Heart left ventricle (tissue), 16 donors: Measurements from ENCODE around the gene FOXJ1. TPM values are rescaled to one million over a fixed set of nuclear protein-coding genes. Genes with fewer than 3 reads are reported as not detected.

Experiments used
- ATAC-seq, 4 donors: fragments of 200-7000 bp; cut with Tn5 transposase; one replicate each; pipeline ENCODE4 v1.9.1; 2020 to 2022; ENCODE audit warnings: moderate library complexity in 4 of 4, mild to moderate bottlenecking in 3 of 4, moderate number of reproducible peaks in 1 of 4
- DNase-seq, 5 donors: peaks; one replicate each; pipeline ENCODE4 v3.0.0-alpha.2; 2020
- H3K27ac ChIP-seq, 12 donors: fragments of 200-600 bp; sonication (generic) in 4 of 12; one replicate each; pipeline versions ENCODE4 v1.5.0 to v1.8.0; 2016 to 2022; ENCODE audit warnings: mild to moderate bottlenecking in 2 of 12
- H3K27me3 ChIP-seq, 9 donors: fragments of 200-600 bp; sonication (generic) in 2 of 9; one replicate each; pipeline versions ENCODE4 v1.5.1 to v1.8.0; 2016 to 2022; ENCODE audit warnings: mild to moderate bottlenecking in 3 of 9
- H3K36me3 ChIP-seq, 9 donors: fragments of 200-600 bp; sonication (generic) in 2 of 9; one replicate each; pipeline versions ENCODE4 v1.5.0 to v1.8.0; 2018 to 2022; ENCODE audit warnings: mild to moderate bottlenecking in 2 of 9
- H3K4me1 ChIP-seq, 12 donors: fragments of 200-600 bp; sonication (generic) in 4 of 12; one replicate each; pipeline versions ENCODE4 v1.5.0 to v1.8.0; 2016 to 2022; ENCODE audit warnings: mild to moderate bottlenecking in 3 of 12
- H3K4me3 ChIP-seq, 12 donors: fragments of 200-600 bp; sonication (generic) in 4 of 12; one replicate each; pipeline versions ENCODE4 v1.5.0 to v1.8.0; 2017 to 2022; ENCODE audit warnings: mild to moderate bottlenecking in 9 of 12, moderate library complexity in 4 of 12
- H3K9me3 ChIP-seq, 12 donors: fragments of 200-600 bp; sonication (generic) in 4 of 12; one replicate each; pipeline versions ENCODE4 v1.5.0 to v1.8.0; 2016 to 2022; ENCODE audit warnings: mild to moderate bottlenecking in 1 of 12
- POLR2A ChIP-seq, 2 donors: fragments of 450-650 bp; IDR thresholded peaks; one replicate each; pipeline ENCODE4 v1.6.1; 2017; ENCODE audit warnings: antibody characterized with exemption in 2 of 2, mild to moderate bottlenecking in 2 of 2, moderate library complexity in 2 of 2
- WGBS, 4 donors: extraction: QIAGEN DNeasy Blood & Tissue Kit in 2 of 4; methylation state at CpG; one replicate each; pipeline versions ENCODE4 v1.1.5 to v1.1.7; 2013 to 2018; 5-methylcytosine and 5-hydroxymethylcytosine counted together
- intact Hi-C, 10 donors: fragments of 100-400 bp; cut with DNase I; formaldehyde crosslinking; loops; one replicate each; pipeline versions ENCODE4 v1.11.1 to v1.14.2; 2022
- polyA plus RNA-seq, 2 donors: library from polyadenylated mRNA; stranded (reverse); fragments of 200-250 nt; gene quantifications; one replicate each; pipeline ENCODE4 v1.2.3, GENCODE V29; 2013
- total RNA-seq, 9 donors: library from RNA; depleted of rRNA in 2 of 9; stranded (reverse); fragments of >200 nt in 2 of 9; fragmentation: NEBNext Ultra II Directional in 3 of 9; extraction: Animal tissue kit (Norgen Biotek cat#: 25700) in 3 of 9; gene quantifications; one replicate each; pipeline versions ENCODE4 v1.1.0 to v1.2.4, GENCODE V29; 2016 to 2023
- TF ChIP-seq, protein P1 (sequence below), 12 donors: fragments of 200-600 bp; sonication (generic) in 4 of 12; IDR thresholded peaks; one replicate each; pipeline versions ENCODE4 v1.5.0 to v1.8.0; 2018 to 2022; ENCODE audit warnings: antibody characterized with exemption in 12 of 12, mild to moderate bottlenecking in 5 of 12
- donor health status: ischemic (EF 13 %, LVEDD 7.1; RV severe dilation, severe dysfunction).
- donor health status: healthy with polysubstance abuse.
- donor health status: DM: no; HTN: yes; CAD: no.
- donor health status: DM: no; HTN: no; CAD: no.
- donor health status: ischemic (EF 25% LVEDD 6.9; RV normal size, moderate dysfunction).
- donor health status: ischemic (EF 25% LVEDD 5.7; RV mildly dilated, moderate dysfunction).
- donor health status: healthy.
- donor health status: DM: yes; HTN: yes; CAD: no.
- donor health status: ischemic (EF 35%, LVEDD 5.7; RV mildly dilated, moderate dysfunction).
- donor health status: nonischemic (EF 11% LVEDD 7.7; RV severe dilation, severe dysfunction).
- donor health status: DM: yes; HTN: yes; CAD: no.
- donor health status: PGD.
- donor health status: ischemic (EF 29% LVEDD 5.4; RV normal size, mild dysfunction).
- donor health status: nonischemic (EF 23%, LVEDD 6.1; RV moderate dilation, normal function).

FOXJ1 gene
- total and polyA plus RNA-seq, 11 donors: not detected

DNA sequence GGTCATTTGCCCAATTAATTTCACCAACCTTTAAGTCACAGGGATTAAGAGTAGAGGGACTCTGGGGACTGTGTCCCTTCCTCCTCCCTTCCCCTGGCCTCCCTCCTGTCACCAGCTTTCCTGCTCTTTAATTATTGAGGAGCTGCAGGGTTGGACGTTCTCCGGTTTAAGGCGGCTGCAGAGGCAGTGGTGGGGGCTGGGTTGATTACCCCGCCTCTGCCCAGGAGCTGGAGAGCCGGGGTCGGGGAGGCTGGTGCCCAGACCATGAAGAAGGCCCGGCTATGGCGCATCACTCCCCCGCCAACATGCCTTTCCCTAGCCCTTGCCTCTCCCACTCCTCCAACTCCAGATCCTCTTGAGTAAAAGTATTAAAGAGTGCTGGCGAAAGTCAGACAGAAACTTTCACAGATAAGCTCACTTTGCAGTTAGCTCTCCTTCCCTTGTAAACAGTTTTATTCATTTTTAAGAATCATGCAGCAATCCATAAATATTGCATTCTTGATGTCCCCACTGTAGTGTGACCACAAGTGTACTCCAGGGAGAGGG is 1.1 kb upstream of the FOXJ1 start:
- DNase-seq: peak in 1 of 5 donors; percentile 19
- ATAC-seq: no peak
- H3K27me3 ChIP-seq: peaks cover 30 to 39% (median 35%) of the 10 kb centered on the region in 9 donors
- 62 to 77% (median 63%) methylated on average over 10 of the region's 10 CpGs for WGBS, 4 donors
- H3K36me3 ChIP-seq: no peaks in the 10 kb centered on the region
- H3K27ac ChIP-seq: no peak overlapping the region
- TF ChIP-seq, protein P1, sequence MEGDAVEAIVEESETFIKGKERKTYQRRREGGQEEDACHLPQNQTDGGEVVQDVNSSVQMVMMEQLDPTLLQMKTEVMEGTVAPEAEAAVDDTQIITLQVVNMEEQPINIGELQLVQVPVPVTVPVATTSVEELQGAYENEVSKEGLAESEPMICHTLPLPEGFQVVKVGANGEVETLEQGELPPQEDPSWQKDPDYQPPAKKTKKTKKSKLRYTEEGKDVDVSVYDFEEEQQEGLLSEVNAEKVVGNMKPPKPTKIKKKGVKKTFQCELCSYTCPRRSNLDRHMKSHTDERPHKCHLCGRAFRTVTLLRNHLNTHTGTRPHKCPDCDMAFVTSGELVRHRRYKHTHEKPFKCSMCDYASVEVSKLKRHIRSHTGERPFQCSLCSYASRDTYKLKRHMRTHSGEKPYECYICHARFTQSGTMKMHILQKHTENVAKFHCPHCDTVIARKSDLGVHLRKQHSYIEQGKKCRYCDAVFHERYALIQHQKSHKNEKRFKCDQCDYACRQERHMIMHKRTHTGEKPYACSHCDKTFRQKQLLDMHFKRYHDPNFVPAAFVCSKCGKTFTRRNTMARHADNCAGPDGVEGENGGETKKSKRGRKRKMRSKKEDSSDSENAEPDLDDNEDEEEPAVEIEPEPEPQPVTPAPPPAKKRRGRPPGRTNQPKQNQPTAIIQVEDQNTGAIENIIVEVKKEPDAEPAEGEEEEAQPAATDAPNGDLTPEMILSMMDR (IDR thresholded peaks at IDR 0.05): no peak
- TF ChIP-seq POLR2A (IDR thresholded peaks at IDR 0.05): no peak
- no peaks in the 10 kb centered on the region for H3K9me3 ChIP-seq
- intact Hi-C loops: no loop called here
- H3K4me3 ChIP-seq: peak overlapping the region in 1 of 12 donors; percentile 52
- peaks cover 6 to 64% (median 39%) of the 10 kb centered on the region in 12 donors for H3K4me1 ChIP-seq

DNA sequence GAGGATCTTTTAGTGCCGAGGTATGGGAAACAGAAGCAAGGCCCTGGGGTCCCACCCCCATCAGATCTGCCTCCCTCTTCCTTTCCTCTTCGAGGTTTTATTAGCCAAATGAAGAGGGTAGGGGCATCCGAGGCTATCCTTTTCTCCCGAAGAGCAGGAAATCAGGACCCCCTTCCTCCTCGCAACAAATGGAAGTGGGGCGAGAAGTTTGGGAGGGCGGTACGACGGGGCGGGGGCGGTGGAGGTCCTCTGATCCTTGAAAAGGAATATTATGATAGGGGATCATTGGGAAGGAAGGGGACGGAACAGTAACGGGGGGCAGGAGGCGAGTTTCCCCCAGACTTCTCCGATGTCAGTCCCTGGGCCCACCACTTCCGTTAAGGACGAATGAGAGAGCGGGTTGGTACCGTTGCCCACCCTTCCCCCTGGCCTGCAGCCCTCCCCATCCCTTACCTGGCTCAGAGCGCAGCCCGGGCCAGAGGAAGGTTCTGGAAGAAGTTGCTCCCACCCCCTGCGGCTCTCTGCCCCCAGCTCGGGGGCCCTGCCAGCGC is 309 bp downstream of the FOXJ1 start:
- Histone ChIP-seq H3K9me3 (no peaks in the 10 kb centered on the region), H3K4me3 (peak overlapping the region in 11 of 12 donors; percentile 28 to 62 (median 55)), H3K27me3 (peaks cover 31 to 53% (median 48%) of the 10 kb centered on the region in 9 donors), H3K4me1 (peaks cover 6 to 55% (median 36%) of the 10 kb centered on the region in 12 donors), H3K36me3 (no peaks in the 10 kb centered on the region), H3K27ac (no peak overlapping the region)
- no peak for TF ChIP-seq POLR2A (IDR thresholded peaks at IDR 0.05)
- TF ChIP-seq, protein P1 (IDR thresholded peaks at IDR 0.05): no peak
- intact Hi-C loops: no loop called here
- DNase-seq (no peak), ATAC-seq (no peak)
- 2 to 5% (median 3%) methylated on average over 20 to 24 of the region's 24 CpGs for WGBS, 4 donors

DNA sequence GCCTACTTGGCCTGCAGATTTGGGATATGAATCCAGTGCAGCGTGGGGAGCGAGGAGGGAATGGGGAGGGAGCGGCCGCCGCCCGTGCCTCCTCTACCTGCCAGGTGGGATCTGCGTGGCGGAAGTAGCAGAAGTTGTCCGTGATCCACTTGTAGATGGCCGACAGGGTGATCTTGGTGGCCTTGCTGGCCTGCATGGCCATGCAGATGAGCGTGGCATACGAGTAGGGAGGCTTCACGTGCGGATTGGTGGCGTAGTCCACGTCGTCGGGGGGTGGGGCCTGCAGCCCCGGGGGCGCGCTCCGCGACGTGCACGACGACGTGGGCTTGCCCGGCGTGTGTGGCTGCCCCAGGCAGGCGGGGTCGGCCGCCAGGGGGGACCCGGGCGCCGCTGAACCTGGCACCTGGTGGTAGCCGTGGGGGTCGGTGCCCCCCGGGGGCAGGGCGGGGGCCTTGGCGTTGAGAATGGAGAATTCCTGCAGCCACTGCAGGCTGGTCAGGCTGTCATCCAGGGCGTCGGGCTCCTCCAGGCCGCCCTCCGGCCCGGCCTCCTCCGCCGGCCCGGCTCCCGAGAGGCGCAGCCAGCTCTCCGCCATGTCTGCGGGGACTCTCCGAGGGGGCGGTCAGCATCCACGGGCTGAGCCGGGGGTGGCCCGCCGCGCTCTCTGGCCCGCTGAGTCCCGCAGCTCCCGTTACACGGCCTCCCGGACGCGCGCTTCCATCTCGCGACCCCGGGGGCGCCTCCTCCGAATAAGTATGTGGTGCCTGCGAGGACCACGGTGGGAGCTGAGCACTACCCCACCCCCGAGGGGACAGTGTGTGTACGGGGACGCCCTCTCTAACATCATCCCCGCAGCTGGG is 1.0 kb downstream of the FOXJ1 start:
- Histone ChIP-seq H3K36me3 (no peaks in the 10 kb centered on the region), H3K9me3 (no peaks in the 10 kb centered on the region), H3K4me1 (peaks cover 6 to 51% (median 32%) of the 10 kb centered on the region in 12 donors), H3K27ac (no peak overlapping the region), H3K27me3 (peaks cover 36 to 60% (median 55%) of the 10 kb centered on the region in 9 donors), H3K4me3 (peak overlapping the region in 8 of 12 donors; percentile 5 to 60 (median 15))
- 10 to 30% (median 14%) methylated on average over 21 to 78 of the region's 78 CpGs for WGBS, 4 donors
- no peak for ATAC-seq
- no peak for TF ChIP-seq POLR2A (IDR thresholded peaks at IDR 0.05)
- TF ChIP-seq, protein P1 (IDR thresholded peaks at IDR 0.05): no peak
- peak in 1 of 5 donors; percentile 23 for DNase-seq
- intact Hi-C loops: no loop called here
